IPS DF 19.7 (cell line): ENCODE results near the gene SIPA1L3.
"Not testable (repeated sequence)": the region's sequence is repeated elsewhere in the genome, so short reads cannot be mapped to it uniquely, and the experiment has no call there.

Source experiments
- DNase-seq: peaks from one replicate; pipeline ENCODE4 v3.0.0-alpha.2; 2013; ENCODE audit warnings: low read depth, low spot score

SIPA1L3 gene

GRCh38 chr19:38070573-38070972, 163.6 kb downstream of the SIPA1L3 start:
- DNase-seq = no peak

GRCh38 chr19:38071054-38071453, 164.0 kb downstream of the SIPA1L3 start:
- DNase-seq = not testable (repeated sequence)

GRCh38 chr19:38071647-38072046, 164.6 kb downstream of the SIPA1L3 start:
- DNase-seq = no peak

- no peak for DNase-seq
Measured at GRCh38 chr19:38072776-38073750, 166.1 kb downstream of the SIPA1L3 start.

DNA sequence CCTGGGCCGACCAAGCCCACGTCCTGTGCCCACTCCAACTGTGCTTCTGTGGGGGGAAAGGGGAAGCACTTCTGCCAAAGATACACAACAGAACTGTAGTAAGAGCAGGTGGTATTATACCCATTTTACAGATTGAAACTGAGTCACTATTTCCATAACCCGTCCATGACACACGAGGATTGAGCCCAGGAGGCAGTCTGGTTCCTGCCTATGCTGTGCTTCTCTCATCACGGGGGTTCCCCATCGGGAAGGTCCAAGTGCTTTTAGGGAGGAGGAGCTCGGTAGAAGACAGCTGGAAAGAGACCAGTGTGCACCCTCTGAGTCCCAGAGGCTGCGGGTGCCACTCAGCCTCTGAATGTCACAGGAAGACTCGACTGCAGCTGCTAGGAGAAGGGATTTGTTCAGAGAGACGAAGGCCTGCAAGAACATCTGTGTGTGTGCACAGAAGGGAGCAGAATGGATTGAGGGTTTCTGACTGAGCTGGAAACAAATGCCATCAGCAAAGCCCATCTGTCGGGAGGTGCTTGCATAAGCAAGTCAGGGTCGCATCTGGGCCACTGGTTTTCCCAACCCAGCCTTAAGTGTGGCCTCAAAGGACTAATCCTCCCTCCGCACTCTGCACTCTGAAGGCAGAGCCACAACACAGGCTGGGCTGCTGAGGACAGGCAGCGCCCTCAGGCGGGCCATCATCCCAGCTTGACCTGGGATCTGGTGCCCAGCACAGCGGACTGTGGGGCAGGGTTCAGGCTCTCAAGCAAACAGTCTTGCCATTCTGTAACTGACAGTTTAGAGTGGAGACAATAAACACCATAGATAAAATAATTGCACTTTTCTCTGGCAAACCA, 167.1 kb downstream of the SIPA1L3 start:
- no peak for DNase-seq

GRCh38 chr19:38076337-38076736, 169.3 kb downstream of the SIPA1L3 start:
- DNase-seq = no peak

DNA sequence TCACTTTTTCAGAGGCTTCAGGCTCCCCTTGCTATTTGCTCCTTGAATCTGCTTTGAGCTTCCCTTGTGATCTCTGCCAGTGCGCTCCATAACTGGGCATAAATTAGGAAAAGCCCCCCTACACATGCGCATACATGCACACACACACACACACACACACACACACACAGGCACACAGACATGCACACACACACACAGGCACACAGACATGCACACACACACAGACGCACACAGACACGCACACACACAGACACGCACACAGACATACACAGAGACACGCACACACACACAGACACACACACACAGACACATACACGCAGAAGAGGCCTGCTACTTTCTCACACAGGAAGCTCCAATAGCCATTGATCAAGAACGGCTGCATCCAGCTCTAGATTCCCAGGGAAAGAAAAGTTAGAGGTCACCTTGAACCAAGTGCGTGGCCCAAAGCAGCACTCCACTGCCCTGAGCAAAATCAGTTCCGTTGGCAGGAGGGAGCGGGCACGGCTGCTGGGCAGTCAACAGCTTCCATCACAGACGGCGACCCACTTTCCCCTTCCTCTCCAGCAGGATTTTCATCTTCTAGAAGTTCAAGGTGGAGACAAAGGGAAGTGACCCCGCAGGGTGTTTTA, 171.4 kb downstream of the SIPA1L3 start:
- DNase-seq = no peak

GRCh38 chr19:38079926-38080380, 172.9 kb downstream of the SIPA1L3 start:
- no peak for DNase-seq

DNA sequence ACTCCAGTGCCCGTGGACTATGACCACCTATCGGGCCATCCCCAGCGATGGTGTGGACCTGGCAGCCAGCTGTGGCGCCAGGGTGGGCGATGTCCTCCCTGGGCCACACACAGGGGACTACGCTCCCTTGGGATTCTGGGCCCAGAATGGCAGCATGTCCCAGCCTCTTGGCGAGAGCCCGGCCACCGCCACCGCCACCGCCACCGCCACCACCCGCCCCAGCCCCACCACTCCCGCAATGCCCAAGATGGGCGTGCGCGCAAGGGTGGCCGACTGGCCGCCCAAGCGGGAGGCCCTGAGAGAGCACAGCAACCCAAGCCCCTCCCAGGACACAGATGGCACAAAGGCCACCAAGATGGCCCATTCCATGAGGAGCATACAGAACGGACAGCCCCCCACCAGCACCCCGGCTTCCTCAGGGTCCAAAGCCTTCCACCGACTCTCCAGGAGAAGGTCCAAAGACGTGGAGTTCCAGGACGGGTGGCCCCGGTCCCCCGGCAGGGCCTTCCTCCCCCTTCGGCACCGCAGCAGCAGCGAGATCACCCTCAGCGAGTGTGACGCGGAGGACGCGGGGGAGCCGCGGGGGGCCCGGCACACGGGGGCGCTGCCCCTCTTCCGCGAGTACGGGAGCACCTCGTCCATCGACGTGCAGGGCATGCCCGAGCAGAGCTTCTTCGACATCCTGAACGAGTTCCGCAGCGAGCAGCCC, 174.7 kb downstream of the SIPA1L3 start:
- DNase-seq = no peak

DNA sequence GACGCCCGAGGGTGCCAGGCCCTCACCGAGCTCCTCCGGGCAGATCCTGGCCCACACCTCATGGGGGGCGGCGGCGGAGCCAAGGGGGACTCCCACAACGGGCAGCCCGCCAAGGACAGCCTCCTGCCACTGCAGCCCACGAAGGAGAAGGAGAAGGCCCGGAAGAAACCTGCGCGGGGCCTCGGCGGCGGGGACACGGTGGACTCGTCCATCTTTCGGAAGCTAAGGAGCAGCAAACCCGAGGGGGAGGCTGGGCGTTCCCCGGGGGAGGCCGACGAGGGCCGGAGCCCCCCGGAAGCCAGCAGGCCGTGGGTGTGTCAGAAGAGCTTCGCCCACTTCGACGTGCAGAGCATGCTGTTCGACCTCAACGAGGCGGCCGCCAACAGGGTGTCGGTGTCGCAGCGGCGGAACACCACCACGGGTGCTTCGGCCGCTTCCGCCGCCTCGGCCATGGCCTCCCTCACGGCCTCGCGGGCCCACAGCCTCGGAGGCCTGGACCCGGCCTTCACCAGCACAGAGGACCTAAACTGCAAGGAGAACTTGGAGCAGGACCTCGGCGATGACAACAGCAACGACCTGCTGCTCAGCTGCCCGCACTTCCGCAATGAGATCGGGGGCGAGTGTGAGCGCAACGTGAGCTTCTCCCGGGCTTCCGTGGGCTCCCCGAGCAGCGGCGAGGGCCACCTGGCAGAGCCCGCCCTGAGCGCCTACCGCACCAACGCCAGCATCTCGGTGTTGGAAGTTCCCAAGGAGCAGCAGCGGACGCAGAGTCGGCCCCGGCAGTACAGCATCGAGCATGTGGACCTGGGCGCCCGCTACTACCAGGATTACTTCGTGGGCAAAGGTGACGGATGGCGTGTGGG, 175.5 kb downstream of the SIPA1L3 start:
- no peak for DNase-seq

GRCh38 chr19:38084196-38084595, 177.2 kb downstream of the SIPA1L3 start:
- no peak for DNase-seq

DNA sequence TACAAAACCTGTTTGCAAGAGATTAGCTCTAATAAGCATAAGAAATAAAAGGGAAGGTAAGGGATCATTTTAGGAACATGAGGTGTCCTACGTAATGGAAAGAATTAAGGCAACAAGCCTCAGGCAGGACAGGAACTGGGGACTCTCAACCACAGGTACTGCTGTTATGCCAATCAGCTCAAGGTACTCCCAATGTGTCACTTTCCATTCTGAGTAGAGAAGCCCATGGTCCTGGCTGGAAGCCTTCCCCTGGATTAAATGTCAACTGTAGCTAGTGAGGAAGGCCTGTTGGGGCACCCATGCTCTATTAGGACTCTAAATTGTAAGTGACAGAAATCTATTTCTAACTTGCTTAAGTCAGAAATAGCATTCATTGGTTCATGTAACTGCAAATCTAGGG, 182.4 kb downstream of the SIPA1L3 start:
- DNase-seq = no peak

GRCh38 chr19:38093154-38093553, 186.1 kb downstream of the SIPA1L3 start:
- DNase-seq = no peak

DNA sequence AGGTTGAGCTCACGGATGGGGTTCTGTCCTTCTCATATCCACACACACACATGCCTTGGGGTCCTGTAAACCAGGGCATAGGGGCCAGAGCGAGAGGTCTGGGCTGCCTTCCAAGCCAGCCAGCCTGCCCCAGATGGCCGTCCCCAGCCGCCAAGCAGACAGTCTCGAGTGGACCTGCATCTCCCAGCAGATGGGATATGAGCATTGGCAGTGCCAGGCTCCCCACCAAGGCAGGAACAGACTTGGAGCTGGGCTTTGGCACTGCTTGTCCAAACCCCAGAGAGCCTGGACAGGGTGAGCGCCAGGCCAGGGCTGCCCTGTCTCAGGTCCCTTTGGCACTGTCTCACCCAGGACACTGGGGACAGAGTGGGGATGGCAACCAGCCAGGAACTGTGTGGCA, 186.6 kb downstream of the SIPA1L3 start:
- no peak for DNase-seq

GRCh38 chr19:38095411-38096308, 188.7 kb downstream of the SIPA1L3 start:
- peak; percentile 35 for DNase-seq

DNA sequence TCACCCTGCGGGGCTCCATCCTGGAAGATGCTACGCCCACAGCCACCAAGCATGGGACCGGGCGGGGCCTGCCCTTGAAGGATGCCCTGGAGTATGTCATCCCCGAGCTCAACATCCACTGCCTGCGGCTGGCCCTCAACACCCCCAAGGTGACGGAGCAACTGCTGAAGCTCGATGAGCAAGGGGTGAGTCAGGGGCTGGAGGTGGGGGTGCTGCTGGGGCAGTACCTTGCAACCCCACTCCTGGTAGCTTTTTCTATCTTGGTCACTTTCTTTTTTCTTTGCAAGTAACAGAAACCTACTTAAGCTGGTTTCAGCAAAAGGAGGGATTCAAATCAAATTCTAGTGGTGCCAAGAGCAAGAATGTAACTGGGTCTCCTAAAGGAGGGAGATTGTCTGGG, 193.0 kb downstream of the SIPA1L3 start:
- DNase-seq = no peak

DNA sequence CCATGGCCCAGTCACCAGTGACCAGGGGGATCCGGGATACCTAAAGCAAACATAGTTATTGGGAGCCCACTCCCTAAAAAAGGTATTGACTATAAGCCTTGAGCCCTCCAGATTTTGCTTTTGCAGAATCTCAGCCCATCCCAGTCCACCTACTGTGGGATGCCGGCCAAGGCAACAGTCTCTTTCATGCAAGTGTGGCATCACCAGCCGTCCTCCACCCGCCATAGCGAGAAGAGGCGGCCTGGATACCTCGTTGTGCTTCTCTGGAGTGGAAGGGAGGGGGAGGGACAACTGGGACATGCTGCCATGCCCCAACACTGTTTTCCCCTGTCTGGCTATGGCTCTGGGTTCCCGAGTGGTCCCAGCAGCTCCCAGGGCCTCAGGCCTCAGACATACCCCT, 193.6 kb downstream of the SIPA1L3 start:
- no peak for DNase-seq

DNA sequence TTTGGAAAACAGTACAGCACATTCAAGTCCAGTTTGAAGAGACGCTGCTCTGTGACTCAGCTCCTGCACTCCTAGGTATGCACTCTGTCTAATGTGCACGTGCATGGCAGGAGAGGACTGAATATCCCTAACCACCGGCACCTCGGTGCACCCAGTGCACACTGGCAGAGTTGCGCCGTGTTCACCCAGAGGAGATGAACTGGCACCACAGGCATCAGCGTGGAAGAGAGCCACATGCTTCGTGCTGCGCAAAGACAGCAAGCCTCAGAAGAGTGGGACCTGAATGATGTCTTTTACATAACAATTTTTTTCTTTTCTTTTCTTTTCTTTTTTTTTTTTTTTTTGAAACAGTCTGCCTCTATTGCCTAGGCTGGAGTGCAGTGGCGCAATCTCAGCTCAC, 194.7 kb downstream of the SIPA1L3 start:
- DNase-seq = no peak

DNA sequence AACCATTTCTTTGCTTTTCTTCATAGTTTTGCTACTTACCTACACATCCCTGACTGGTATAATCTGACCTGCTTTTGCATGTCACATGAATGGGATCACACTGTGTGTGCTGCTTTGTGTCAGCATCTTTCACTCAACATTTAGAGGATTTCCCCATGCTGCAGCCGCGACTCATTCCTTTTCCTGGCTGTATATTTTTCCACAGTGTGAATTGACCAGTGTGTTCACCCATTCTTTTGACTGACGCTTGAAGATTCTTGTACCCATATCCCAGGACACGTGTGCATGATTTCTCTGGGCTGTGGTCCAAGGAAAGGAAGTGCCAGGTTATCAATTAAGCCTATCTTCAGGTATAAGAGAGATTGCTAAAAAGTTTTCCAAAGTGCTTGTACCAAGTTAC, 198.6 kb downstream of the SIPA1L3 start:
- DNase-seq = no peak
